ENCODE results near the gene MSLN.

MSLN gene

DNA sequence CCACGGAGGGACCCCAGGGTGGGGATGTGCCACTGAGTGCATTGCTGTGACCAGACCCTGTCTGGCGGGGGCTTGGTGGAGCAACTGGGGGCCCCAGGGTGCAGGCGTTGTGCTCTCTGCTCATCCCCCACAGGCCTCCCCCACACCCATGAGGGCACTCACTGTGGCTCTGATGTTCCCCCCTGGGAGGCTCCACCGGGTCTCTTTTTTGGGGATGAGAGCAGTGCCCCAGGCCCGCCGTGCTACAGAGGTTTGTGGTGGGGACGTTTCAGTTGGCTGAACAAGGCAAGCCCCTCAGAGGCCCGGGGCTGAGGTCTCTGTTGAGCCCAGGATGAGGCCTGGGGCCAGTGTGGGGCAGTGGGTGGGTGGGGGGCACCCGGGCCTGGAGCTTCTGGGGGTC is 36.8 kb upstream of the MSLN start:
- no peak for DNase-seq (ENCODE audit: low read depth)

DNA sequence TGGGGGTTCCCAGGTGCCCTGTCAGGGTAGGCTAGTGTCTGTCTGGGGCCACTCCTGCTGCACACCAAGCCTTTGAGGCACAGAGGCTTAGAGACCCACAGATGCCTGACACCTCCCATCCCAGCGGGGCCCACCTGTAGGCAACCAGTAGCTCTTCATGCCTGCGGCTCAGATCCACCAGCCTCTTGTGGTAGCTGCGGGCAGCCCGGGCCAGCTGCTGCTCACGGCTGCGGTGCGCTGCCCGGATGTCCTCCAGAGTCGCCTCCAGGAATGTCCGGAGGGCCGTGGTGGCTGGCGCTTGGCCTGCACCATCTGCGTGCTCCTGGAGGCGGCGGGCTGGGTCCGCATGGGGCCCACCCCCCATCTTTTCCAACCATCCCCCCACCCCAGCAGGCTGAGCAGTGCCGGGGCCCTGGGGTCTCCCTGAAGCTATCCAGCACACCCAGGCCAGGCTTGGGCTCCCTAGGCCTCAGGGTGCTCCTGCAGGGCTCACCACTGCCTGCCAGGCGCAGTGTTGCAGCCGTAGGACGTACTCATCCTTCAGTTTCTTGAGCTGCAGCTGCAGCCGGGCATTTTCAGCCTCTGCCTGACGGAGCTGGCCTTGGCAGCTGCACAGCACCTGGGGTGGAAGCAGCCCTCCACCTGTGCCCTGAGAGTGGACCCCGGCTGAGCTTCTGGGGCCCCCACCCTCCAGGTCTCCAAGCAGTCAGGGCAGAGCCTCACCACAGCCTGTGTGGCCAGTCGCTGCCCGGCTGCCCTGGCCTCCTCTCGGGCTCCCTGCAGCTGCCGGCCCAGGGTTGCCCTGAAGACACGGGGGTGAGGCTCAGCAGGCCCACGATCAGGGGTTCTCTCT is 36.1 kb upstream of the MSLN start:
- DNase-seq (ENCODE audit: low read depth): no peak

DNA sequence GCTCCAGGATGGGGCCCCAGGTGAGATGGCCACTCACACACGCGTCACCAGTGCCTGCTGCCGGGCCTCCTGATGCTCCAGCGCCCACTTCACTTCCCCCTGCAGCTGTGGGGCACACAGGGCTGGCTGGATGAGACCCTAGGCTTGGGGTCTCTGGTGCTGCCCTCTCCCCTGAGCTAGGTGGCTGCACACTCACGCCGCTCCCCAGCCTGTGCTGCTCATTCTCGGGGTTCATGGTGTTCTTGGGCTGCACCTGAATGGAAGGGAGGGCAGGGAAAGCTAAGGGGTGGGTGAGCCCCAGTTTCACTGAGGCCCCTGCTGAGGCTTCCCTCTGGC is 35.5 kb upstream of the MSLN start:
- DNase-seq (ENCODE audit: low read depth): no peak

DNA sequence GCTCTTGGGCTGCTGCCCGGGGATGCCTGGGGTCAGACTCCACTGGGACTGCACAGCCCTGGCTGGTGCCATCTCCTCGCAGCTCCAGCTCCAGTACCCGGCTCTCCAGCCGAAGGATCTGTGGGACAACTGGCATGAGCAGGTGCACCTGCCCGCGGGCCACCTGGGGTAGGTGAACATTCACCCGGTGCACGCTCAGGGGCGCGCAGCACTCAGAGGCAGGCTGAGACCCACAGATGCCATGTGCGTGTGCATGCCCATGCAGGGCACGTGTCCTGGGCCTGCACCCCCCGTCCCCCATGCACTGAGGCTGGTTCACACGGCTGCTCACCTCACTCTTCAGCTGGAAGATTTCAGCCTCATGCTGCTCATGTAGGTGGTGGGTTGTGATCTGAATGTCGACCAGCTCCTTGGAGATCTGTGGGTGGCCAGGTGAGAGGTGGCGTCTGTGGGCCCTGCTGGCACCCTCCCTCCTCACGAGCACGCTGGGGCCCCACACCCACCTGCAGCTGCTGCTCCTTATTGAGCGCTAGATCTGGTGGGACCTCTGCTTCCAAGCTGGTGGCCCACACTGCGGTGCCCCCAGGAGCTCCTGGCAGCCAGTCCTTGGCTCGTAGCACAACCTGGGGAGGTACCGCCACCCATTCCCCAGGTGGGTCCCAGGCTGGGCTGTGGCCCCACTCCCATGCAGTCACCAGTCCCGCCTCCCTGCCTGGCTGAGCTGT is 34.9 kb upstream of the MSLN start:
- no peak for DNase-seq (ENCODE audit: low read depth)

DNA sequence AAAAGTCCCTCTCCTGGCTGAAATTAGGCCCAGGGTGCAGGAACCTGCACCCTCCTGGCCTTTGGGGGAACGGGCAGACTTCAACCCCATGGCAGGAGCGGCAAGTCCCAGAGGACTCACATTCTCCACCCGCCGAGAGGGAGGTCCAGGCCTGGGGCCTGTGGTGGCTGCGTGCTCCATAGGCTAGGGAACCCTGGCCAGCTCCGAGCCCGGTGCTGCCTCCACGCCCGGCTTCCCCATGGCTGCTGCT is 34.4 kb upstream of the MSLN start:
- no peak for DNase-seq (ENCODE audit: low read depth)

DNA sequence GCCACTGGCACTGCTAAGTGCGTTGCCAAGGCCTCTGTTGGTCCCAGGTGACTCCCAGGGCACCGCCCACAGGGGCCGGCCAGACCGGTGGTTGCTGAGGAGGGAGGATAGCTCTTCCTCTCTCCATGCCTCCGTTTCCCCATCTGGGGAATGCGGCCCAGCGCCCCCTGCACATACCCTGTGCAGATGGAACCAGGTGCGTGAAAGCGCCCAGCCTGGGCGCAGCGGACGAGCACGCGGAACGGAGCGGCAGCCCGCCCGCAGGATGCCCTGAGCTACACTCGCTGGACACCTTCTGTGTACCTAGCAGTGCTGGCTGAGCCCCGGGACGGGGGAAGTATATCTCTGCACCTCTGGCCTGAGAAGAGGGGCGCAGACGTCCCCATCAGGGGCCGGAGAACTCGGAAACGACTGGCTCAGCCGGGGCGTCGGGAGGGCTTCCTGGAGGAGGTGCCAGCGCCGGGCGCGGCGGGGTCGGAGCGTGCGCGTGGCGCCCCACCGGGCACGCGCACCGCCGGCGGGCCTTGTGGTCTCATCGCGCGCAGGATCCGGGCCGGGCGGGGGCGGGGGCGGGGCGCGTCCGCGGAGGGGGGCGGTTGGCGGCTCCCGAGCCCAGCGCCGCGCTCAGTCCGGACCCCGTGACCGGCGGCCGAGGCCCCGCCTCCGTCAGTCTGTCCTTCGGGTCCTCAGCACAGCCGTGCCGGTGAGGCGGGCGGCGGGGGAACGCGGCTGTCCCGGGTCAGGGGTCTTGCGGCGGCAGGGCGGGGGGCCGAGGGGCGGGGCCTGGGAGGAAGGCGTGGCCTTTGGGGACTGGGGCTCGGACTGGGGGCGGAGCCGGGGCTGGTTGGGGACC is 33.9 kb upstream of the MSLN start, which contains the start of the genes CCDC78 and HAGHL:
Gene CCDC78, minus strand, starts transcription at position 6 of the 853 bp plus-strand sequence. CDS start 76 bp downstream, outside the sequence.
Gene HAGHL, plus strand, starts transcription at position 669 of the 853 bp plus-strand sequence. CDS start 404 bp downstream, outside the sequence.
- DNase-seq (ENCODE audit: low read depth): peak; percentile 38

DNA sequence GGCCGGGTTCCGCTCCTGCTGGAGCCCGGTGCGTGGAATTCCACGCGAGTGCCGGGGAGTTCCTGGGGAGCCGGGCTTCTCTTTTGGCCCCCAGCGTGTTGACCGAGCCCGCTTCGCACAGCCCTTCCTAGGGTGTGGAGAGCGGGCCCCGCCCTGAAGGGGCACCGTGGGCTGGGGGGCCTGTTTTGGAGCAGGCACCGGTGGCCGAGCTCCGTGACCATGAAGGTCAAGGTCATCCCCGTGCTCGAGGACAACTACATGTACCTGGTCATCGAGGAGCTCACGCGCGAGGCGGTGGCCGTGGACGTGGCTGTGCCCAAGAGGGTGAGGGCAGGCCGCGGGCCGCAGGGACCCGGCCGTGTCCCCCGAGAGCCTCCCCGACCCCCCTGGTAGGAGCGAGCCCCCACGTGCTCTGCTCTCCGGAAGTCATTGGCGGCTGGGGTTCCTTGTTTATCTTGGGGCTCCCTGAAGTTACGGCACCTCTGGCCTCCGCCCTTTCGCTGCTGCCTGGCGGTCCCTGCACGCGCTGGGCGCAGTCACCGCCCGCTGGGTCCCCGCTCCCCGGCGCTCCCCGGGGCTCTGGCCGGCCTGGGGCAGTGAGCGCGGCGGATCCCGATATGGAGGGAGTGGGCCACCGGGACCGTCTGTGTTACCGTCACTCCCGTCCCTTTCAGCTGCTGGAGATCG is 33.1 kb upstream of the MSLN start:
- no peak for DNase-seq (ENCODE audit: low read depth)

DNA sequence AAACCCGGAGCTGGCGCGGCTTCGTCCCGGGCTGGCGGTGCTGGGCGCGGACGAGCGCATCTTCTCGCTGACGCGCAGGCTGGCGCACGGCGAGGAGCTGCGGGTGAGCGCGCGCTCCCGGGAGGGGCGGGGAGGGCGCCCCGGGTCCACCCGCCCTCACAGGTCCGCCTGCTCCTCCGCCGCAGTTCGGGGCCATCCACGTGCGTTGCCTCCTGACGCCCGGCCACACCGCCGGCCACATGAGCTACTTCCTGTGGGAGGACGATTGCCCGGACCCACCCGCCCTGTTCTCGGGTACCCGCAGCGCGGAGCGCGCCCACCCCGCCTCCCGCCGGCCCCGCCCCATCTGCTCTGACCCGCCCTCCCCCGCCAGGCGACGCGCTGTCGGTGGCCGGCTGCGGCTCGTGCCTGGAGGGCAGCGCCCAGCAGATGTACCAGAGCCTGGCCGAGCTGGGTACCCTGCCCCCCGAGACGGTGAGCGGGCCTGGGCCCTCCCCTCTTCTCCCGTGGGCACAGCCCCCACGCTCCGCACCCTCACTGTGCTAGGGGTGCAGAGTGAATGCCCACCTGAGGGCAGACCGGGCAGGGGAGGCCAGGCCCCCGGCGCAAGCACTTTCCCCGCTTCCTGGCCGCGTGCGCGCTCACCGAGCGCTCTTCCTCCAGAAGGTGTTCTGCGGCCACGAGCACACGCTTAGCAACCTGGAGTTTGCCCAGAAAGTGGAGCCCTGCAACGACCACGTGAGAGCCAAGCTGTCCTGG is 32.2 kb upstream of the MSLN start:
- DNase-seq (ENCODE audit: low read depth): peak; percentile 40

DNA sequence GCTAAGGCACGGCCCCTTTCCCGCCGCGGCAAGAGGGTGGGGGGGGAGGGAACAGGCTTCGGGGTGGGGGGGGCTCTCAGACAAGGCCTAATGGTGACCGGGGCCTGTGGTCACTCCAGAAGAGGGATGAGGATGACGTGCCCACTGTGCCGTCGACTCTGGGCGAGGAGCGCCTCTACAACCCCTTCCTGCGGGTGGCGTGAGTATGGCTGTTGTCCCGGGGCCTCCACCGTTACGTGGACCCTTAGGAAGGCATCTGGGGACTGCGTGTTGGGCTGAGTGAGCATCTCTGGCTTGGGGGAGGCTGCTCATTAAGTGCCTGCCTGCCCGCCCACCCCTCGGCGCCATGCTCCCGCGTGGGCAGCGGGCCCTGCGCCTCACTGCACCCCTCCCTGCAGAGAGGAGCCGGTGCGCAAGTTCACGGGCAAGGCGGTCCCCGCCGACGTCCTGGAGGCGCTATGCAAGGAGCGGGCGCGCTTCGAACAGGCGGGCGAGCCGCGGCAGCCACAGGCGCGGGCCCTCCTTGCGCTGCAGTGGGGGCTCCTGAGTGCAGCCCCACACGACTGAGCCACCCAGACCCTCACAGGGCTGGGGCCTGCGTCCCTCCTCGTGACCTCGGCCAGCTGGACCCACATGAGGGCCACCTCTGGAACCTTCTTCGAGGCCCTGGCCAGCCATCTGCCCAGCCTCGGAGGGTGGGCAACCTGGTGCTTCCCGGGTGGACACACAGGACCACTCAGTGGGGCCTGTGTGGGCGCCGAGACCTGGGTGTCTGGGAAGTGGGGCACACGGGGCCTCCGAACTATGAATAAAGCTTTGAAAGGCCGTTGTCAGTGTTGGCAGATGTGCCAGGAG is 31.4 kb upstream of the MSLN start:
- DNase-seq (ENCODE audit: low read depth): no peak

DNA sequence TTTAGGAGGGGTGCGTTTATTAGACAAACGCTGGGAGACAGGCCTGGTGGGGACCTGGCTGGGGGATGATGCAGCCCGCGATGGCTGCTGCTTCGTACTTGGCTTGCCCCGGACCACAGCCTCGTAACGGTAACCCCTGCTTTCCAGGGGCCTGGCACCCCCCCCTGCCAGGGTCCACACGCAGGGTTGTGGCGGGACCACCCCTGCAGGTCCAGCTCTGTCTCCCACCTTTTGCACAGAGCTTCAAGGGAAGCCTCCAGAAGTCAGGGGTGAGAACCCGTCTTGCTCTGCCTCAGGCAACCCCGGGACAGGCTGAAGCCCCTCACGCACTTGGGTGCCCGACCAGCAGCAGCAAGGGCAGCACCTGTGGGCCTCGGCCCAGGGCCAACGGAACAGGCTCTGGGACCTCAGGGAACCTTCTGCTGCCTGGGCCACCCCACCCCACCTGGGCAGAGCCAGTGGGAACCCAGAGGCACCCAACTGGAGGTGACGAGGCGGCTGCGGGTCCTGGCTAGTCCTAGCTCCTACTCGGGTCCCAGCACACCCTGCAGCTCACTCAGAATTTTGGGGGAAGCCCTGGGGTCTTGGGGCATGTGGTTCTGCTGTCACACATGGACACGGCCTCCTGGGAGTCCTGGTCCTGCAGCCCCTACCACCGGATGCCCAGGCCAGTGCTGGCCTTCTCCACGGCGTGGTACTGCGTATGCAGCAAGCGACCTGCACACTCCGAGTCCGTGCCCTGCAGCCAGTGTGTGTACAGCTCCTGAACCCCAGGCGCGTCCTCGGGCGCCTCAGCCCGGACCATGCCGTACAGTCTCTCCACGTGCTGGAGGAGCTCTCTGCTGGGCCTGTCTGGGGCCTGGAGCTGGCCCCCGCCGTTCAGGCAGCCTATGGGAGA is 30.5 kb upstream of the MSLN start:
- DNase-seq (ENCODE audit: low read depth): no peak

DNA sequence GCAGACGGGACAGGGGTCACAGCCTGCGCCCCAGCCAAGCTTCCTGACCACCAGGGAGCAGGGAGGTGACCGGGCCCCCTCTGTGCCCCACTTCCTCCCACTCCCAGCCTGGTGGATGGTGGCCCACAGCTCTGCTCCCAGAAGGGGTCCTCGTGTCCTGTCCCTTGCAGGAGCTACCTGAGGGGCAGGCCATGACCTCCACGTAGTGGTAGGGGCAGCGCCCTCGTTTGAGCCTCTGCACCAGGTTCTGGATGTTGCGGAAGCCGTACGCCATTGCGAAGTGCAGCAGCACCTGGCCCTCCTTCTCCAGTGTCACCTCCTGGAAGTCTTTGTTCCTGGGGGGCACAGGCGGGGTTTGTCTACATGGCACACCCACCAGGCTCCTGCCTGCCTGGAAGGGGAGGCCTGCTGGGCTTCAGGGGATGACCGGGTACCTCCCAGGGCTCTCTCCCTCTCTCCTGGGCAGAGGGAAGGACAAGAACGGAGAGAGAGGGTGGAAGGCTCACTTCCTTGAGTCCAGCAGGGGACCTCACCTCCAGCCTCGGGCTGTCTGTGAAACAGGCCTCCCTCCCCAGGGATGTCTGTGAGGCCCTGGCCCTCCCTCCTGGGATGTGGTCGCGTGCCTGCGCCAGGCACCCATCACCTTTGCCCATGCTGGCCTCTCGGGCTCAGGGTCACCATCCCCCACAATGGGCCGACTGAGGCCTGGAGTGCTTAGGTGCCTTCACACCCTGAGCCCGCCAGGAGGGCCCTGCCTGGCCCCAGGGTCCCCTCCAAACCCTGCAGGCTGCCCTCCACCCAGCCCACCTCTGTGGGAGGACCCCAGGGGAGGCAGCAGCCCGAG is 29.6 kb upstream of the MSLN start:
- DNase-seq (ENCODE audit: low read depth): no peak

DNA sequence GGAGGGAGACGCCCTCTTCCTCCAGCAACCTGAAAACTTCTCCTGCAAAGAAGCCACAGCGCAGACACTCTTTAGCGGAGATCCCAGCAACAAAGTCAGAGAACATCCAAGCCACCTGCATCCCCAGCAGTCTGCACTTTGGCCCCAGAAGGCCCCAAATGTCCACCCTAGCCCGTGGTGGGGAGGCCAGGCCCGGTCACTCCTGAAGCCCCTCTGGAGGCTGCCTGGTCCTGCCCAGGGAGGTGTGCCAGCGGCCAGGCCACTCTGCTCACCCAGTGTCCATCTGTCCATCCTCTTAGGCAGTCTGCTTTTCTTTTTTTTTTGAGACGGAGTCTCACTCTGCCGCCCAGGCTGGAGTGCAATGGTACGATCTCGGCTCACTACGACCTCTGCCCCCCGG is 28.2 kb upstream of the MSLN start:
- no peak for DNase-seq (ENCODE audit: low read depth)

DNA sequence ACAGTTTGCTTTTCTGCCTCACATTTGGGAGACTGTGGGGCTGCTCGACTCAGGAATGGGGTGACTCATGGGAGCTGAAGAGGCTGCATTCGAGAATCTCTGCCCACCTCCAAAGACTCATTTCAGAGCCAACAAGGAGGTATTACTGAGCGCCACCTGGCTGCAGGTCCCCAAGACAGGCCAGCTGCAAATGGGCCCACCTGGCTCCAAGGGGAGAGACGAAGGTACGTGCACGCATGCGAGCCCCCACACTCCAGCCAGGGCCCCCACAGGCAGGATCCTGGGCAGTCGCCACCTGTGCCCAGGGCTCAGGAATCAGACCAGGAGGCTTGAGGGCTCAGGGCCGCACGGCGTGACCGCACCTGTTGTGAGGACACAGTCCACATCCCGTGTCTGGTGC is 27.6 kb upstream of the MSLN start:
- DNase-seq (ENCODE audit: low read depth): no peak

DNA sequence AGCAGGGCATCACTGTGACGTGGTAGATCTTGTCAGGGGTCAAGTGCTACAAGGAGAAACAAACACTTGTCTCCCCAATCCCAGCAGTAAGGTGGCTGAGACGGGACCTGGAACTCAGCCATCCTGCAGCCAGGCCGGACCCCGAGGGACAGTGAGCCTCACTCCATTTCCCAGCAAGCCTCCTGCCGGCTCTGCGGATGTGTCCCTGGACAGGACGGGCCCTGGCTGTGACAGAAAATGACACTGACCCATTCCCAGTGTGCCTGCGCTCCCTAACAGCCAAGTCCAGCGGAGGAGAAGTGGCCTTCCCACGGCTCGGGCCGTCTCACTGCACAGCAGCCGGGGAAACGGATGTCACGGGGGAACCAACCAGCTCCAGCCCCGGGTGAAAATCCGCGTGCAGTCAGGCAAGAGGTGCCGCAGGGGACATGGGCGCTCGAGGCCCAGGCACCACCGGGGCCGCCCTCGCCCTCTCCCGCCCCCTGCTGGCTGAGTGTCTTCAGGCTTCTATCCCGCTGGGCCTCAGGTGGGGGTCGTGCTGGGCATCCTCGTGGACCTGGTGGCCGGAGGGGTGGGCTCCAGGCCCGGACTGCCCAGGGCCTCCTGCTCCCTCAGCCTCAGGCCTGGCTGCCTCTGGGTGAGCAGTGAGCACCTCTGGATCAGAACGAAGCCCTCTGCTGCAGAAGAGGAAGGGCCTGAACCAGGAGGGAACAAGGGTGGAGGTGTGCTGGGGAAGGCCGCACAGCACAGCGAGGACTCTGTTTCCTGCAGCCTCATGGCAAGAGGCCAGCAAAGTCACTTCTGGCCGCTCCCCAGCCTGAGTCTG is 26.9 kb upstream of the MSLN start:
- DNase-seq (ENCODE audit: low read depth): no peak

DNA sequence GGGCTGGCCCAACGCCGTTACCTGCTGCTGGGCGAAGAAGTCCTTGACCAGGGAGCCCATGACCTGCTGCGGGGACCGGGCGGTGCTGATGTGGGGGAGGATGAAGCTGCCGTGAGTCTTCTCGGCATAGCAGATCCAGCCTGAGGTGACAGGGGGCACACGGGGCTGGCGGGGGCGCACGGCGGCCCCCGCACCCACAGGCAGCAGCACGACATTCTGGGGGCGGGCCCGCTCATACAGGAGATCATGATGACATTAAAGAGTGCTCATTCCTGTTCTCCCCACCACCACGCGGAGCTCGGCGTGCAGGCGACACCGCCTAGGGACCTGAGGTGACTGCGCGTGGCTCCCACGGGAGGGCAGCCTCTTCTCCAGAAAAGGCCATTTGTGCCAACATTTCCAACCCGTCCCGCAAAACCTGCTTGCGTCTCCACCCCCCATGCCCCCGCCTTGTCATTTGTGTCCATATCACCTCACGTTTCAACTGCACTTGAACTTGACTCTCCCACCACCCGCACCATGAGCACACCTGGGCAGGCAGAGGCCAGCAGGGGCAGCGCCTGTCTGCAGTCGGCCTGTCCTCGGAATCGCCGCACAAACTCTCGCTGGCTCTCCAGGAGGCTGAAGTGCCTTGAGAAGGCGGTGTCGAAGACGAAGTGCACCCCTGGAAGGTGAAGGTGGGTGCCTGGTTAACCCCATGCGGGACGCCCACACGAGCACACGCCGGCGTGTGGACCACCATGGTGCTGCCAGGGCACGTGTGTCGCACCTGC is 26.1 kb upstream of the MSLN start:
- DNase-seq (ENCODE audit: low read depth): no peak

DNA sequence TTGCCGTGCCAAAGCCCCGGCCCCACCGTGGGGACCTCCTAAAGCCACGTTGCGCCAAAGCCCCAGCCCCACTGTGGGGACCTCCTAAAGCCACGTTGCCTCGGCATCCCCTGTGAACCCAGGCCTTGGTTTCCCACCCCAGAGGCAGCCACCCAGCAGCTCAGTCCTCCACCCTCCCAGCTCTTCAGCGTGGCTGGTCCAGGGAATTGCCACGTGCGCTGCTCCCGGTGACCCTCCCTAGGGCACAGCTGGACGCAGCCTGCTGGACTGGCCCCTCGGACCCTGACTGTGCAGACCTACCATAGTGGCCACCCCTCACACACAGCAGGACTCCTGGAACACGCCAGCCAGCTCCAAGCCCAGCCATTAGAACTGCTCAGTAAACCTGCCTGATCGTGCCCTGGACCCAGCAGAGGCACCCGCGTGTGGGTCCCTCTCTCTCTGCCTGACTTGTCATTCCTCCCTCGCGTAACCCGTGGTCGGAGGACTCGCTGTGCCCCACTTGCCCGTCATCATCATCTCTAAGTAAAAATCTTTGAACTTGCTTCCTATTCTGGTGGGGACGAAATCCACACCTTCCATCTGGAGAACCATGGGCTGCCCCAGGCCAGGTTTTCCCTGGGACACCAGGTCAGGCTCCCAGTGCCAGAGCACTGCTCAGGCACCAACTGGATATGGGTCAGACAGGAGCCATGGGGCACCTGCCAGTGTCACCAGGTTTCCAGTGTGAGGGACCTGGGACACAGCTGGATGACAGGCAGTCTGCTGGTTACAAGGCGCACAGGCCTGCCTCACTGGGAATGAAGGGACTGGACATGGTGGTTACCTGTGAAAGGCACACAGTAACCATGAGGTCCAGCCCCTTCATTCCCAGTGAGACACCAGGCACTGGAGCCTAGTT is 25.3 kb upstream of the MSLN start:
- DNase-seq (ENCODE audit: low read depth): no peak

Measured in T-helper 22 cell (primary cell).